ENCODE results near the gene SLC38A10. TPM values are rescaled to one million over a fixed set of nuclear protein-coding genes. Genes with fewer than 3 reads are reported as not detected.
A peak's percentile ranks its signal among the peaks of the same experiment; 100 is the strongest.

Gene SLC38A10
- total and polyA plus RNA-seq, 2 of the 4 experiments (the other 2 are of a cell fraction), result 12.7 to 46.7 TPM

DNA sequence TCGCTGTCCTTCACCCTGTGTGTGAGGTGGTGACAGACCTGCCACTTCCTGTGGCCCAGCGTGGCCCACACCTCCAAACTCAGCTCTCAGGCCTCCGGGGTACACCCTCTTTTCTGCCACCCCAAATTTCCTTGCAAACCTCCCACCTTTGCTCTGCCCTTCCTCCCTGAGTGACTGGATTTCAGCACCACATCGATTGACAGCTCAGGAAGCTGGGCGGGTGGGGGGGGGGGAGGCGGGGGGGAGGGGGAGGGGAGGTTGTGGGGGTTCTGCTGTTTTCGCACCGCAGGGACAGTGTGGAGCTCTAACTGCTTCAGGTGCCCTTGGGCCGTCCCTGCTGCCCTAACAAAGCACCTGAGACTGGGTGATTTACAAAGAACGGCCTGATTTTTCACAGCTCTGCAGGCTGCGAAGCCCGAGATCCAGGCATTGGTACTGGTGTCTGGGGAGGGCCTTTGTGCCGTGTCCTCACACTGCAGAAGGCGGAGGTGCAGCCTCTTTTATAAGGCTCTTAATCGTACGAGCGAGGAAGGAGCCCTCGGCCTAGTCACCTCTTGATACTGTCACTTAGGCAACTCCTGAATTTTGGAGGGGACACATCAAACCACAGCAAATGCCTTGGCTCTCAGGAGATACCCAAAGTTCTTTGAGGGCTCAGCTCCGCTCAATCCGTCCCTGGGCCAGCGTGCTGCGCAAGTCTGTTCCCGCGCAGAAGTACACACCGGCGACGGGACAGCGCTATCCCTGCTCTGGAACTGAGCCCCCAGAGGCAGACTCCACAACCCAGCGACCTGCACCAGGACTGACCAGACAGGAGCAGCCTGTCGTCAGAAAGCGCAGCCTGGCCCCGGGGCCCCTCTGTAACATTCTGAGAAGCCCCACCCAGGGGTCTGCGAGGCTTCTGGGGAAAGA lies 52.4 kb downstream of the SLC38A10 start:
- Histone ChIP-seq H2AK9ac (replicated peaks; ENCODE audit: low read depth, low read length, poor library complexity) (peak overlapping the region; percentile 55), H3K4ac (ENCODE audit: low read depth, low read length) (no peak overlapping the region), H4K8ac (ENCODE audit: low read depth in 2 of 2, low read length in 2 of 2) (no peak overlapping the region), H3K9ac (ENCODE audit: low read depth, low read length) (no peak overlapping the region), H3K9me3 (ENCODE audit: control insufficient read depth, insufficient read depth, low read length) (no peaks in the 10 kb centered on the region), H3K23ac (ENCODE audit: low read depth, low read length) (no peak overlapping the region), H3K9me1 (ENCODE audit: insufficient read depth, low read length) (peaks cover 8% of the 10 kb centered on the region; the same call in 1 of the 2 replicates), H2AK5ac (ENCODE audit: low read depth, low read length) (no peak overlapping the region), H2AFZ (replicated peaks; ENCODE audit: low read length, poor library complexity) (no peak overlapping the region), H3K4me3 (ENCODE audit: insufficient read depth, low read depth, low read length) (no peak overlapping the region), H4K91ac (ENCODE audit: insufficient read depth, low read depth, low read length) (no peak overlapping the region), H4K5ac (ENCODE audit: low read depth, low read length) (no peak overlapping the region), H3K79me1 (ENCODE audit: low read depth in 1 of 2, low read length in 2 of 2) (peaks cover 25 to 64% of the 10 kb centered on the region in 2 experiments), H2BK20ac (ENCODE audit: low read depth, low read length) (no peak overlapping the region), H3K36me3 (ENCODE audit: control insufficient read depth, insufficient read depth, low read length) (peaks cover 7% of the 10 kb centered on the region; the same call in 1 of the 2 replicates), H2BK5ac (ENCODE audit: low read depth, low read length, poor library complexity, severe bottlenecking) (no peak overlapping the region), H3K18ac (ENCODE audit: low read depth, low read length) (no peak overlapping the region), H2BK120ac (ENCODE audit: low read depth, low read length) (no peak overlapping the region), H3K27ac (ENCODE audit: insufficient read depth, low read length) (no peak overlapping the region), H3K4me1 (ENCODE audit: control insufficient read depth, insufficient read depth, low read length) (peaks cover 15% of the 10 kb centered on the region), H3K56ac (ENCODE audit: extremely low read depth, insufficient read depth, low read length) (no peak overlapping the region), H3K14ac (replicated peaks; ENCODE audit: low read depth, low read length) (no peak overlapping the region), H3K27me3 (ENCODE audit: control insufficient read depth, insufficient read depth, low read length) (no peaks in the 10 kb centered on the region), H4K20me1 (ENCODE audit: insufficient read depth, low read length) (peaks cover 34% of the 10 kb centered on the region), H3K4me2 (ENCODE audit: low read depth, low read length) (no peak overlapping the region), H2BK15ac (ENCODE audit: low read depth, low read length) (no peak overlapping the region)
- POLR2A ChIA-PET (ENCODE audit: unreplicated experiment), result no interaction called here
- TF ChIP-seq CEBPB (IDR thresholded peaks at IDR 0.05; ENCODE audit: low read depth, low read length), result no peak
- TF ChIP-seq RCOR1 (IDR thresholded peaks at IDR 0.05; ENCODE audit: insufficient replicate concordance, low read length), result no peak
- no peak for TF ChIP-seq MXI1 (IDR thresholded peaks at IDR 0.05; ENCODE audit: borderline replicate concordance, low read depth, low read length)
- no peak for TF ChIP-seq POLR2A (IDR thresholded peaks at IDR 0.05; ENCODE audit: low read depth, low read length)
- no peak for TF ChIP-seq MAFK (IDR thresholded peaks at IDR 0.05; ENCODE audit: low read depth, low read length)
- TF ChIP-seq NFE2L2 (IDR thresholded peaks at IDR 0.05; ENCODE audit: low read depth, low read length), result no peak
- no peak for TF ChIP-seq CHD1 (IDR thresholded peaks at IDR 0.05; ENCODE audit: low read depth, low read length)
- TF ChIP-seq, protein P1, sequence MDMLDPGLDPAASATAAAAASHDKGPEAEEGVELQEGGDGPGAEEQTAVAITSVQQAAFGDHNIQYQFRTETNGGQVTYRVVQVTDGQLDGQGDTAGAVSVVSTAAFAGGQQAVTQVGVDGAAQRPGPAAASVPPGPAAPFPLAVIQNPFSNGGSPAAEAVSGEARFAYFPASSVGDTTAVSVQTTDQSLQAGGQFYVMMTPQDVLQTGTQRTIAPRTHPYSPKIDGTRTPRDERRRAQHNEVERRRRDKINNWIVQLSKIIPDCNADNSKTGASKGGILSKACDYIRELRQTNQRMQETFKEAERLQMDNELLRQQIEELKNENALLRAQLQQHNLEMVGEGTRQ (IDR thresholded peaks at IDR 0.05; ENCODE audit: low read depth, low read length), result no peak
- TF ChIP-seq MAZ (IDR thresholded peaks at IDR 0.05; ENCODE audit: borderline replicate concordance, low read depth, low read length), result no peak
- intact Hi-C loops (cut with micrococcal nuclease), result no loop called here
- DNase-seq, result no peak
- dilution Hi-C loops (cut with HindIII; ENCODE audit: low sequenced_read_pairs, unreplicated experiment), result no loop called here
- CTCF ChIA-PET, result no interaction called here
- WGBS, 2 experiments (ENCODE audit: extremely low coverage in 2 of 2, insufficient read length in 1 of 2), result 86% methylated on average over 14 of the region's 33 CpGs; no CpG with 5 or more reads in 1 of the 2 experiments
- no TSS peak for BruUV-seq (replicated peaks)
- in situ Hi-C loops (cut with MboI; ENCODE audit: low sequenced_read_pairs), result no loop called here
- no peak for ATAC-seq (ENCODE audit: low read depth)

All from IMR-90 (cell line).